Osteocyte (in vitro differentiated cells): Measurements from ENCODE around the gene PEX13. TPM values are rescaled to one million over a fixed set of nuclear protein-coding genes. Genes with fewer than 3 reads are reported as not detected.

Experiments
- DNase-seq: peaks from one replicate; pipeline ENCODE4 v3.0.0; 2021; ENCODE audit warnings: mixed read lengths; ENCODE audit not compliant: unreplicated experiment; ENCODE audit errors: extremely low spot score
- H3K27ac Mint-ChIP-seq: one replicate; pipeline ENCODE4 v1.8.0; 2021; ENCODE audit warnings: mild to moderate bottlenecking, mixed read lengths; ENCODE audit not compliant: unreplicated experiment
- H3K27me3 Mint-ChIP-seq: one replicate; pipeline ENCODE4 v1.8.0; 2021; ENCODE audit warnings: mixed read lengths; ENCODE audit not compliant: unreplicated experiment
- H3K36me3 Mint-ChIP-seq: one replicate; pipeline ENCODE4 v1.8.0; 2021; ENCODE audit warnings: mixed read lengths; ENCODE audit not compliant: unreplicated experiment
- H3K4me1 Mint-ChIP-seq: one replicate; pipeline ENCODE4 v1.8.0; 2021; ENCODE audit warnings: mixed read lengths; ENCODE audit not compliant: unreplicated experiment
- H3K4me3 Mint-ChIP-seq: one replicate; pipeline ENCODE4 v1.8.0; 2021; ENCODE audit warnings: mild to moderate bottlenecking, moderate library complexity, mixed read lengths; ENCODE audit not compliant: unreplicated experiment
- H3K9me3 Mint-ChIP-seq: one replicate; pipeline ENCODE4 v1.8.0; 2021; ENCODE audit warnings: mixed read lengths; ENCODE audit not compliant: unreplicated experiment
- CTCF ChIP-seq: fragments of 200-600 bp; sonication (generic); IDR thresholded peaks from 2 replicates; pipeline ENCODE4 v1.5.0; 2021; ENCODE audit warnings: antibody characterized with exemption, mild to moderate bottlenecking, moderate library complexity
- total RNA-seq: library from RNA; stranded (reverse); gene quantifications from 2 replicates; pipeline ENCODE4 v1.2.1, GENCODE V29; 2021

The PEX13 gene
- total RNA-seq, 1 donor from 2014 or later: 20.3 TPM

- H3K27me3 Mint-ChIP-seq: no peaks in the 10 kb centered on the region
- peak within 1 kb of the TSS; percentile 90 for H3K27ac Mint-ChIP-seq
- peak; percentile 93 for DNase-seq
- H3K4me1 Mint-ChIP-seq: peaks cover 16% of the 10 kb centered on the region
- no peaks in the 10 kb centered on the region for H3K9me3 Mint-ChIP-seq
- TF ChIP-seq CTCF: no peak
- H3K36me3 Mint-ChIP-seq: peaks cover 9% of the 10 kb centered on the region
- H3K4me3 Mint-ChIP-seq: peak within 1 kb of the TSS; percentile 92
These were observed 48.5 kb downstream of the PEX13 start, which contains the start of gene SANBR for GRCh38 chr2:61065714-61066709. TSS of gene SANBR (plus strand) at chr2:61065871. CDS start at chr2:61070351, 4,480 bp downstream.

DNA sequence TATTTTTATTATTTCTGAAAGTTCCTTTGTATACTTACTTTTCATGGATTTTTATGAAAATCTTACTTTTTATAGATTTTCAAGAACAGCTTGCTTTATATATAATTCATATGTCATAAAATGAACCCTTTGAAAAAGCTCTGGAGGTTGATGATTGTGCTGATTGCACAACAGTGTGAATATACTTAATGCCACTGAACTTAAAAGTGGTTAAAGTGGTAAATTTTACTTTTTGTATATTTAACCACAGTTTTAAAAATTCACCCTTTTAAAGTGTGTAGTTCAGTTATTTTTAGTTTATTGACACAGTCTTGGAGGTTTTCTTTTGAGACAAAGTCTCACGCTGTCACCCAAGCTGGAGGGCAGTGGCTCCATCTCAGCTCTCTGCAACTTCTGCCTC lies 56.6 kb downstream of the PEX13 start:
- H3K27me3 Mint-ChIP-seq: no peaks in the 10 kb centered on the region
- no peaks in the 10 kb centered on the region for H3K9me3 Mint-ChIP-seq
- peaks cover 21% of the 10 kb centered on the region for H3K36me3 Mint-ChIP-seq
- H3K27ac Mint-ChIP-seq: no peak overlapping the region
- DNase-seq: no peak
- no peaks in the 10 kb centered on the region for H3K4me1 Mint-ChIP-seq
- no peak overlapping the region for H3K4me3 Mint-ChIP-seq
- no peak for TF ChIP-seq CTCF

- H3K4me1 Mint-ChIP-seq: no peaks in the 10 kb centered on the region
- no peaks in the 10 kb centered on the region for H3K9me3 Mint-ChIP-seq
- no peak for TF ChIP-seq CTCF
- no peak overlapping the region for H3K27ac Mint-ChIP-seq
- H3K4me3 Mint-ChIP-seq: no peak overlapping the region
- DNase-seq: no peak
- no peaks in the 10 kb centered on the region for H3K27me3 Mint-ChIP-seq
- peaks cover 19% of the 10 kb centered on the region for H3K36me3 Mint-ChIP-seq
These were observed 68.4 kb downstream of the PEX13 start for GRCh38 chr2:61085883-61086282.

- no peaks in the 10 kb centered on the region for H3K27me3 Mint-ChIP-seq
- peaks cover 14% of the 10 kb centered on the region for H3K36me3 Mint-ChIP-seq
- H3K27ac Mint-ChIP-seq: no peak overlapping the region
- H3K4me3 Mint-ChIP-seq: no peak overlapping the region
- TF ChIP-seq CTCF: no peak
- H3K4me1 Mint-ChIP-seq: no peaks in the 10 kb centered on the region
- H3K9me3 Mint-ChIP-seq: no peaks in the 10 kb centered on the region
- DNase-seq: no peak
These were observed 72.3 kb downstream of the PEX13 start for GRCh38 chr2:61089797-61090196.

DNA sequence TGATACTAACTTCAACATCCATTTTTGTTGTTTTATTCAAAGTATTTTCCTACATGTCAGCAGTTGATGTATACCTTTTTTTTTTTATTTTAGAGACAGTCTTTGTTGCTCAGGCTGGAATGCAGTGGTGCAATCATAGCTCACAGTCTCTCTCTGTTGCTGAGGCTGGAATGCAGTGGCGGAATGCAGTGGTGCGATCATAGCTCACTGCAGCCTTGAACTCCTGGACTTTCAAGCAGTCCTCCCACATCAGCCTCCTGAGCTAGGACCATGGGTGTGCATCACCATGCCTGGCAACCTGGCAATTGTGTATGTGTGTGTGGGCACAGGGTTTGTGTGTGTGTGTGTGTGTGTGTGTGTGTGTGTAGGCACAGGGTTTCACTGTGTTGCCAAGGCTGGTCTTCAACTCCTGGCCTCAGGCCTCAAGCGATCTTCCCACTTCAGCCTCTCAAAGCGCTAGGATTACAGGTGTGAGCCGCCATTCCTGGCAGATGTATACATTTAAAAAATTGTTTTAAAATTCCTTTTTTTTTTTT lies 72.9 kb downstream of the PEX13 start:
- Mint-ChIP-seq H3K27me3 (no peaks in the 10 kb centered on the region), H3K36me3 (peaks cover 8% of the 10 kb centered on the region), H3K9me3 (no peaks in the 10 kb centered on the region), H3K4me3 (no peak overlapping the region), H3K4me1 (no peaks in the 10 kb centered on the region), H3K27ac (no peak overlapping the region)
- no peak for DNase-seq
- no peak for TF ChIP-seq CTCF
